CD4-positive, alpha-beta T cell (primary cell): ENCODE measurements around the gene CYP26B1. TPM values are rescaled to one million over a fixed set of nuclear protein-coding genes. Genes with fewer than 3 reads are reported as not detected.

Experiments
- ATAC-seq: fragments of 200-7000 bp; cut with Tn5 transposase; one replicate; pipeline ENCODE4 v1.10.0; 2022; ENCODE audit warnings: mild to moderate bottlenecking; ENCODE audit not compliant: poor library complexity
- CTCF ChIA-PET: fragments of 350-600 bp; sonication (Branson Sonifier 250); formaldehyde crosslinking; loops from one replicate; lab custom pipeline; 2021; ENCODE audit warnings: antibody characterized with exemption, inconsistent platforms; lab: Charles Lee
- POLR2A ChIA-PET: fragments of 350-600 bp; sonication (Branson Sonifier 250); formaldehyde crosslinking; loops from one replicate; lab custom pipeline; 2021; ENCODE audit warnings: antibody characterized with exemption, inconsistent platforms; lab: Charles Lee
- DNase-seq, 14 experiments: peaks; one replicate each; pipeline ENCODE4 v3.0.0-alpha.2; 2013 to 2020; ENCODE audit warnings: mixed read lengths in 2 of 14
- H3K27ac ChIP-seq, 2 donors: one replicate each; pipeline versions ENCODE4 v1.5.1 to v1.7.0; 2013; ENCODE audit warnings: low read length in 2 of 2, low read depth in 1 of 2, mild to moderate bottlenecking in 1 of 2
- H3K27me3 ChIP-seq, 2 experiments: 1 replicate in 1 of 2; 2 replicates in 1 of 2; pipeline versions ENCODE4 v1.6.1 to v1.7.0; 2013; ENCODE audit warnings: low read length in 2 of 2, control low read depth in 1 of 2, mild to moderate bottlenecking in 1 of 2, moderate library complexity in 1 of 2; ENCODE audit not compliant: insufficient read depth in 2 of 2, control insufficient read depth in 1 of 2
- H3K36me3 ChIP-seq: one replicate; pipeline ENCODE4 v1.6.1; 2013; ENCODE audit warnings: low read length, control low read depth; ENCODE audit not compliant: insufficient read depth
- H3K4me1 ChIP-seq: one replicate; pipeline ENCODE4 v1.6.1; 2013; ENCODE audit warnings: low read length, control low read depth; ENCODE audit not compliant: insufficient read depth
- H3K4me3 ChIP-seq: one replicate; pipeline ENCODE4 v1.5.1; 2013; ENCODE audit warnings: mild to moderate bottlenecking, low read length, moderate library complexity
- H3K9me3 ChIP-seq, 2 experiments: 1 replicate in 1 of 2; 2 replicates in 1 of 2; pipeline versions ENCODE4 v1.6.1 to v1.7.0; 2013; ENCODE audit warnings: low read length in 2 of 2, mild to moderate bottlenecking in 2 of 2, control low read depth in 1 of 2, moderate library complexity in 1 of 2; ENCODE audit not compliant: control insufficient read depth in 1 of 2, insufficient read depth in 1 of 2
- H3K27ac Mint-ChIP-seq: one replicate; pipeline ENCODE4 v1.8.0; 2020; ENCODE audit warnings: mixed read lengths
- H3K27me3 Mint-ChIP-seq: one replicate; pipeline ENCODE4 v1.8.0; 2021; ENCODE audit warnings: mixed read lengths
- H3K36me3 Mint-ChIP-seq: one replicate; pipeline ENCODE4 v1.8.0; 2021; ENCODE audit warnings: low read depth, mixed read lengths
- H3K4me1 Mint-ChIP-seq: one replicate; pipeline ENCODE4 v1.8.0; 2021; ENCODE audit warnings: low read depth, mixed read lengths
- H3K4me3 Mint-ChIP-seq: one replicate; pipeline ENCODE4 v1.8.0; 2020; ENCODE audit warnings: mild to moderate bottlenecking, mixed read lengths
- H3K9me3 Mint-ChIP-seq: one replicate; pipeline ENCODE4 v1.8.0; 2020; ENCODE audit warnings: mixed read lengths
- intact Hi-C, 2 experiments: fragments of 100-400 bp; cut with DNase I in 1 of 2; cut with micrococcal nuclease in 1 of 2; formaldehyde crosslinking; loops; one replicate each; pipeline versions ENCODE4 v1.15.1 to v1.9.0; 2023 to 2025; cut with DNase I, micrococcal nuclease
- total RNA-seq, 174 experiments: library from RNA in 2 of 174; stranded (reverse) in 2 of 174; gene quantifications; one replicate each; pipeline ENCODE4 v1.2.3 and lab custom pipeline; 2021 to 2026
- TF ChIP-seq, protein P1 (sequence below): fragments of 200-600 bp; IDR thresholded peaks from one replicate; pipeline ENCODE4 v1.8.0; 2022; ENCODE audit warnings: antibody characterized with exemption, mild to moderate bottlenecking

CYP26B1 gene
- total RNA-seq, 2 experiments from 2014 or later, result 0.05 TPM; not detected in 1

- Mint-ChIP-seq H3K4me1 (peaks cover 21% of the 10 kb centered on the region), H3K4me3 (no peak overlapping the region), H3K27ac (no peak overlapping the region), H3K27me3 (peaks cover 85% of the 10 kb centered on the region), H3K36me3 (no peaks in the 10 kb centered on the region), H3K9me3 (no peaks in the 10 kb centered on the region)
- Histone ChIP-seq H3K36me3 (no peaks in the 10 kb centered on the region), H3K4me3 (no peak overlapping the region), H3K4me1 (peaks cover 17% of the 10 kb centered on the region), H3K27me3 (peaks cover 37 to 42% of the 10 kb centered on the region in 2 experiments), H3K27ac (no peak overlapping the region), H3K9me3 (peaks cover 0 to 9% of the 10 kb centered on the region in 2 experiments)
- ChIA-PET CTCF (no interaction called here), POLR2A (no interaction called here)
- ATAC-seq (no peak), DNase-seq (peak in 1 of 14 experiments; percentile 14)
- intact Hi-C loops, result loop anchor here (5.0 to 10.0 kb wide), 2 partner anchors 592 to 606 kb away; no protein-coding TSS in a partner anchor
- TF ChIP-seq, protein P1, sequence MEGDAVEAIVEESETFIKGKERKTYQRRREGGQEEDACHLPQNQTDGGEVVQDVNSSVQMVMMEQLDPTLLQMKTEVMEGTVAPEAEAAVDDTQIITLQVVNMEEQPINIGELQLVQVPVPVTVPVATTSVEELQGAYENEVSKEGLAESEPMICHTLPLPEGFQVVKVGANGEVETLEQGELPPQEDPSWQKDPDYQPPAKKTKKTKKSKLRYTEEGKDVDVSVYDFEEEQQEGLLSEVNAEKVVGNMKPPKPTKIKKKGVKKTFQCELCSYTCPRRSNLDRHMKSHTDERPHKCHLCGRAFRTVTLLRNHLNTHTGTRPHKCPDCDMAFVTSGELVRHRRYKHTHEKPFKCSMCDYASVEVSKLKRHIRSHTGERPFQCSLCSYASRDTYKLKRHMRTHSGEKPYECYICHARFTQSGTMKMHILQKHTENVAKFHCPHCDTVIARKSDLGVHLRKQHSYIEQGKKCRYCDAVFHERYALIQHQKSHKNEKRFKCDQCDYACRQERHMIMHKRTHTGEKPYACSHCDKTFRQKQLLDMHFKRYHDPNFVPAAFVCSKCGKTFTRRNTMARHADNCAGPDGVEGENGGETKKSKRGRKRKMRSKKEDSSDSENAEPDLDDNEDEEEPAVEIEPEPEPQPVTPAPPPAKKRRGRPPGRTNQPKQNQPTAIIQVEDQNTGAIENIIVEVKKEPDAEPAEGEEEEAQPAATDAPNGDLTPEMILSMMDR, result no peak
Observed at GRCh38 chr2:72153026-72153791, 5.5 kb upstream of the CYP26B1 start.

DNA sequence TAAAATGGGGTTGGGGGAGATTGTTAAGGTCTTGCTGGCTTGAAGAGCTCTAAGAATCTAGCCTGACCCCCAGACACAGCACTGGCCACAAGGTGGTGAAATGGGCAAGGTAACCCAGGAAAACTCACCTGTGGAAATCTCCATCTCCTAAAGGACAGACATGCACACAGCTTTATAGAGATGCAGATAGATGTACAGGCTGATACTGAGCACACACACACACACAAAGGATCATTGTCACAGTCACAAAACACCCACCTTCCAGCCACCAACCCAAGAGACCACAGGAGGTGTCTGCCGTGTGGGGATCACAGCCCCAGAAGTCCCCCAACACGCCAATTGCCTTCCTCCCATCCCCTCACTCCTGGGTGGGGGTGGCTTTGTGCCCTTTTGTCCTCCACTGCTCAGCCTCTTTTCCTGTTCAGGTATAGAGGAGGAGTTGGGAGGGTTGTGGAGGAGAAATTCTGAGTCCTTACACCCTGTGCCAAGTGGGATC is 3.2 kb upstream of the CYP26B1 start:
- peaks cover 0 to 22% of the 10 kb centered on the region in 2 experiments for H3K9me3 ChIP-seq
- Mint-ChIP-seq H3K4me1 (peaks cover 39% of the 10 kb centered on the region), H3K4me3 (no peak overlapping the region), H3K27ac (no peak overlapping the region), H3K9me3 (no peaks in the 10 kb centered on the region), H3K36me3 (no peaks in the 10 kb centered on the region), H3K27me3 (peaks cover 84% of the 10 kb centered on the region)
- H3K36me3 ChIP-seq, result no peaks in the 10 kb centered on the region
- TF ChIP-seq, protein P1, result no peak
- DNase-seq (peak in 1 of 14 experiments; percentile 23), ATAC-seq (no peak)
- intact Hi-C loops, result loop anchor here (1.0 to 10.0 kb wide), 4 partner anchors 228 to 604 kb away; no protein-coding TSS in a partner anchor
- no peak overlapping the region for H3K27ac ChIP-seq
- H3K4me1 ChIP-seq, result peaks cover 39% of the 10 kb centered on the region
- POLR2A ChIA-PET, result no interaction called here
- peaks cover 54 to 64% of the 10 kb centered on the region in 2 experiments for H3K27me3 ChIP-seq
- no peak overlapping the region for H3K4me3 ChIP-seq
- CTCF ChIA-PET, result interaction anchor here (1.1 to 1.7 kb wide), 2 partner anchors 28 to 227 kb away, joined by 3 to 6 read pairs; no protein-coding TSS in a partner anchor

GRCh38 chr2:72150157-72150860 is 2.6 kb upstream of the CYP26B1 start:
- ATAC-seq (peak; percentile 55), DNase-seq (peak; percentile 21 to 64 (median 44))
- TF ChIP-seq, protein P1, result peak; percentile 70
- POLR2A ChIA-PET, result no interaction called here
- CTCF ChIA-PET, result interaction anchor here (1.1 to 1.7 kb wide), 2 partner anchors 28 to 226 kb away, joined by 3 to 6 read pairs; no protein-coding TSS in a partner anchor
- Mint-ChIP-seq H3K4me1 (peaks cover 45% of the 10 kb centered on the region), H3K4me3 (peak overlapping the region; percentile 83), H3K9me3 (no peaks in the 10 kb centered on the region), H3K27me3 (peaks cover 84% of the 10 kb centered on the region), H3K27ac (no peak overlapping the region), H3K36me3 (no peaks in the 10 kb centered on the region)
- H3K36me3 ChIP-seq, result no peaks in the 10 kb centered on the region
- H3K9me3 ChIP-seq, result peaks cover 0 to 24% of the 10 kb centered on the region in 2 experiments
- H3K4me1 ChIP-seq, result peaks cover 45% of the 10 kb centered on the region
- H3K27ac ChIP-seq, result no peak overlapping the region
- peaks cover 54 to 70% of the 10 kb centered on the region in 2 experiments for H3K27me3 ChIP-seq
- peak overlapping the region; percentile 34 for H3K4me3 ChIP-seq
- intact Hi-C loops, result loop anchor here (1.0 to 10.0 kb wide), 4 partner anchors 228 to 603 kb away; no protein-coding TSS in a partner anchor
